OCI-LY7 (cell line): ENCODE results near the gene ANKRD13A. TPM values are rescaled to one million over a fixed set of nuclear protein-coding genes. Genes with fewer than 3 reads are reported as not detected.
"Not testable (repeated sequence)": the region's sequence is repeated elsewhere in the genome, so short reads cannot be mapped to it uniquely, and the experiment has no call there.

Experiments used
- BruUV-seq: library from RNA; stranded (reverse); fragments of 400-500 nt; replicated peaks from 2 replicates; lab custom pipeline; 2021; lab: Mats Ljungman, UMichigan
- CTCF ChIA-PET: fragments of 300-600 bp; sonication (Branson Sonifier 250); formaldehyde crosslinking; loops from one replicate; lab custom pipeline; 2022; ENCODE audit warnings: antibody characterized with exemption; ENCODE audit not compliant: unreplicated experiment; lab: Charles Lee
- POLR2A ChIA-PET: fragments of 300-600 bp; sonication (Branson Sonifier 250); formaldehyde crosslinking; loops from one replicate; lab custom pipeline; 2022; ENCODE audit warnings: antibody characterized with exemption; lab: Charles Lee
- DNase-seq: peaks from one replicate; pipeline ENCODE4 v3.0.0-alpha.2; 2015; ENCODE audit warnings: low spot score
- H2AFZ ChIP-seq: fragments of 200-600 bp; sonication (generic), shearing (Covaris generic); 2 replicates; pipeline ENCODE4 v1.6.1; 2014; ENCODE audit warnings: mild to moderate bottlenecking, antibody characterized with exemption, low read length, moderate library complexity
- H3K27ac ChIP-seq: fragments of 200-600 bp; sonication (generic); 2 replicates; pipeline ENCODE4 v1.5.1; 2014; ENCODE audit warnings: mixed run types, low read depth, mild to moderate bottlenecking, moderate library complexity, low read length, inconsistent platforms; ENCODE audit not compliant: poor library complexity, severe bottlenecking
- H3K36me3 ChIP-seq: fragments of 200-600 bp; sonication (generic); 2 replicates; pipeline ENCODE4 v1.6.1; 2014; ENCODE audit warnings: mild to moderate bottlenecking, antibody characterized with exemption, low read length, moderate library complexity, mixed read lengths; ENCODE audit not compliant: insufficient read depth
- H3K4me1 ChIP-seq: fragments of 200-600 bp; sonication (generic); 2 replicates; pipeline ENCODE4 v1.5.1; 2014; ENCODE audit warnings: mild to moderate bottlenecking, low read length; ENCODE audit not compliant: insufficient read depth, poor library complexity, severe bottlenecking
- H3K4me2 ChIP-seq: fragments of 200-600 bp; sonication (generic); 2 replicates; pipeline ENCODE4 v1.6.1; 2014; ENCODE audit warnings: mild to moderate bottlenecking, low read length
- H3K4me3 ChIP-seq: fragments of 200-600 bp; sonication (generic); 2 replicates; pipeline ENCODE4 v1.5.1; 2014; ENCODE audit warnings: mild to moderate bottlenecking, low read depth, low read length; ENCODE audit not compliant: poor library complexity, severe bottlenecking
- H3K79me2 ChIP-seq: fragments of 200-600 bp; sonication (generic); 2 replicates; pipeline ENCODE4 v1.6.1; 2016; ENCODE audit warnings: low read depth, mild to moderate bottlenecking, low read length, moderate library complexity, mixed read lengths; ENCODE audit not compliant: insufficient read depth
- H3K9me2 ChIP-seq: fragments of 200-600 bp; sonication (generic); 2 replicates; pipeline ENCODE4 v1.6.1; 2016; ENCODE audit warnings: mild to moderate bottlenecking, low read length, mixed read lengths; ENCODE audit not compliant: insufficient read depth
- H3K9me3 ChIP-seq: fragments of 200-600 bp; sonication (generic); 2 replicates; pipeline ENCODE4 v1.6.1; 2014; ENCODE audit warnings: mild to moderate bottlenecking, mixed run types, low read length, mixed read lengths
- H4K20me1 ChIP-seq: fragments of 200-600 bp; sonication (generic); 2 replicates; pipeline ENCODE4 v1.6.1; 2014; ENCODE audit warnings: mild to moderate bottlenecking, antibody characterized with exemption, low read length, moderate library complexity, mixed read lengths; ENCODE audit not compliant: insufficient read depth
- CTCF ChIP-seq: fragments of 200-600 bp; sonication (generic); conservative IDR thresholded peaks from 2 replicates; pipeline ENCODE4 v1.5.1; 2014; ENCODE audit warnings: mild to moderate bottlenecking, antibody characterized with exemption, low read length, moderate library complexity, mixed read lengths
- EZH2phosphoT487 ChIP-seq: fragments of 200-600 bp; sonication (generic); IDR thresholded peaks from 2 replicates; pipeline ENCODE4 v1.6.1; 2018; ENCODE audit warnings: low read depth, borderline replicate concordance, mild to moderate bottlenecking, mixed run types, antibody characterized with exemption, low read length, moderate library complexity, mixed read lengths
- intact Hi-C: fragments of 100-400 bp; cut with micrococcal nuclease; formaldehyde crosslinking; loops from one replicate; pipeline ENCODE4 v1.10.0; 2022; ENCODE audit not compliant: unreplicated experiment
- total RNA-seq, 2 experiments: library from RNA; depleted of rRNA in 1 of 2; stranded (reverse); fragments of >200 nt in 1 of 2; shearing (Covaris generic) in 1 of 2; gene quantifications; 2 replicates each; pipeline ENCODE4 v1.2.3, GENCODE V29; 2014 to 2022

ANKRD13A gene
- total RNA-seq, 2 experiments from 2014 or later, result 140 to 216 TPM

GRCh38 chr12:110065540-110065939 is 66.3 kb downstream of the ANKRD13A start:
- no peak overlapping the region for H3K4me3 ChIP-seq
- no peak overlapping the region for H3K27ac ChIP-seq
- no peaks in the 10 kb centered on the region for H3K36me3 ChIP-seq
- H4K20me1 ChIP-seq, result no peaks in the 10 kb centered on the region
- intact Hi-C loops, result no loop called here
- DNase-seq, result no peak
- BruUV-seq, result no TSS peak
- no peak overlapping the region for H2AFZ ChIP-seq
- CTCF ChIA-PET, result no interaction called here
- TF ChIP-seq CTCF, result no peak
- no peak for TF ChIP-seq EZH2phosphoT487
- H3K79me2 ChIP-seq, result no peaks in the 10 kb centered on the region
- H3K4me2 ChIP-seq, result no peak overlapping the region
- H3K9me3 ChIP-seq, result no peaks in the 10 kb centered on the region
- no peaks in the 10 kb centered on the region for H3K9me2 ChIP-seq
- POLR2A ChIA-PET, result no interaction called here
- no peaks in the 10 kb centered on the region for H3K4me1 ChIP-seq

- H2AFZ ChIP-seq, result no peak overlapping the region
- H3K79me2 ChIP-seq, result no peaks in the 10 kb centered on the region
- H3K9me2 ChIP-seq, result no peaks in the 10 kb centered on the region
- H3K36me3 ChIP-seq, result no peaks in the 10 kb centered on the region
- POLR2A ChIA-PET, result interaction anchor here (1.3 kb wide), 1 partner anchor 11 kb away, joined by 3 read pairs; no protein-coding TSS in a partner anchor
- H3K4me1 ChIP-seq, result peaks cover 2% of the 10 kb centered on the region
- TF ChIP-seq CTCF, result no peak
- TF ChIP-seq EZH2phosphoT487, result no peak
- H4K20me1 ChIP-seq, result no peaks in the 10 kb centered on the region
- H3K4me3 ChIP-seq, result no peak overlapping the region
- no peak for DNase-seq
- CTCF ChIA-PET, result interaction anchor here (0.6 kb wide), 1 partner anchor 187 kb away, joined by 3 read pairs; no protein-coding TSS in a partner anchor
- intact Hi-C loops, result no loop called here
- no TSS peak for BruUV-seq
- H3K9me3 ChIP-seq, result no peaks in the 10 kb centered on the region
- H3K27ac ChIP-seq, result no peak overlapping the region
- no peak overlapping the region for H3K4me2 ChIP-seq
Observed at GRCh38 chr12:110067531-110067930, 68.3 kb downstream of the ANKRD13A start.

DNA sequence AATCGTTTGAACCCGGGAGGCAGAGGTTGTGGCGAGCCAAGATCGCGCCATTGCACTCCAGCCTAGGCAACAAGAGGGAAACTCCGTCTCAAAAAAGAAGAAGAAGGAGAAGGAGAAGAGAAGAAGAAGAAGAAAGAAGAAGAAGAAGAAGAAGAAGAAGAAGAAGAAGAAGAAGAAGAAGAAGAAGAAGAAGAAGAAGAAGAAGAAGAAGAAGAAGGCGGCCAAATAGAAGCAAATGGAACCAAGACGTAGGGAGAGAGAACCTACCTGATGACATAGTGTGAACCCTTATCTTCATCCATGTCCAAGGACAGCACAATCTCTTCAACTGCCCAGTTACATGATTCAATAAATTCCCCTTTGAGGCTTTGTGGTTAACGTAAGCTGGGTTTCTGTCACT is 68.9 kb downstream of the ANKRD13A start:
- POLR2A ChIA-PET, H3K4me1 ChIP-seq, H3K27ac ChIP-seq, DNase-seq, H3K36me3 ChIP-seq, H3K9me2 ChIP-seq, H3K4me2 ChIP-seq, H3K9me3 ChIP-seq, CTCF ChIA-PET, H3K4me3 ChIP-seq, intact Hi-C loops, BruUV-seq, H3K79me2 ChIP-seq, H2AFZ ChIP-seq, H4K20me1 ChIP-seq: not testable (repeated sequence)
